Endothelial cell (in vitro differentiated cells): ENCODE measurements around the gene CLCF1. TPM values are rescaled to one million over a fixed set of nuclear protein-coding genes. Genes with fewer than 3 reads are reported as not detected.

Source experiments
- DNase-seq: peaks from one replicate; pipeline ENCODE4 v3.0.0; 2021; ENCODE audit warnings: low spot score
- H3K27ac Mint-ChIP-seq: one replicate; pipeline ENCODE4 v1.8.0; 2021; ENCODE audit warnings: mixed read lengths, inconsistent platforms; ENCODE audit not compliant: unreplicated experiment
- H3K27me3 Mint-ChIP-seq: one replicate; pipeline ENCODE4 v1.8.0; 2021; ENCODE audit warnings: mild to moderate bottlenecking, moderate library complexity, mixed read lengths, inconsistent platforms; ENCODE audit not compliant: unreplicated experiment
- H3K36me3 Mint-ChIP-seq: one replicate; pipeline ENCODE4 v1.8.0; 2021; ENCODE audit warnings: mild to moderate bottlenecking, low read depth, mixed read lengths, inconsistent platforms; ENCODE audit not compliant: unreplicated experiment
- H3K4me1 Mint-ChIP-seq: one replicate; pipeline ENCODE4 v1.8.0; 2021; ENCODE audit warnings: mild to moderate bottlenecking, mixed read lengths, inconsistent platforms; ENCODE audit not compliant: unreplicated experiment
- H3K4me3 Mint-ChIP-seq: one replicate; pipeline ENCODE4 v1.8.0; 2021; ENCODE audit warnings: mild to moderate bottlenecking, mixed read lengths, inconsistent platforms; ENCODE audit not compliant: unreplicated experiment
- H3K9me3 Mint-ChIP-seq: one replicate; pipeline ENCODE4 v1.8.0; 2021; ENCODE audit warnings: mixed read lengths, inconsistent platforms; ENCODE audit not compliant: unreplicated experiment
- CTCF ChIP-seq: fragments of 200-600 bp; sonication (generic); IDR thresholded peaks from one replicate; pipeline ENCODE4 v1.5.0; 2021; ENCODE audit warnings: antibody characterized with exemption; ENCODE audit not compliant: unreplicated experiment
- total RNA-seq: library from RNA; stranded (reverse); fragmentation: NEBNext Ultra II Directional; extraction: Animal tissue kit (Norgen Biotek cat#: 25700); gene quantifications from one replicate; pipeline ENCODE4 v1.2.1, GENCODE V29; 2021; ENCODE audit not compliant: unreplicated experiment

The CLCF1 gene
- total RNA-seq, 1 donor from 2014 or later, result 12.6 TPM

- Mint-ChIP-seq H3K27me3 (peaks cover 22% of the 10 kb centered on the region), H3K9me3 (no peaks in the 10 kb centered on the region), H3K36me3 (peaks cover 2% of the 10 kb centered on the region), H3K4me1 (peaks cover 34% of the 10 kb centered on the region), H3K4me3 (peak overlapping the region; percentile 37), H3K27ac (no peak overlapping the region)
- DNase-seq, result no peak
- TF ChIP-seq CTCF, result no peak
Observed at GRCh38 chr11:67375320-67376055, 2.1 kb upstream of the CLCF1 start.

- no peaks in the 10 kb centered on the region for H3K9me3 Mint-ChIP-seq
- peaks cover 22% of the 10 kb centered on the region for H3K27me3 Mint-ChIP-seq
- H3K36me3 Mint-ChIP-seq, result peaks cover 3% of the 10 kb centered on the region
- no peak for DNase-seq
- H3K27ac Mint-ChIP-seq, result peak overlapping the region; percentile 95
- H3K4me1 Mint-ChIP-seq, result peaks cover 39% of the 10 kb centered on the region
- TF ChIP-seq CTCF, result no peak
- H3K4me3 Mint-ChIP-seq, result peak overlapping the region; percentile 97
Observed at GRCh38 chr11:67374571-67375281, 1.3 kb upstream of the CLCF1 start.

GRCh38 chr11:67373648-67374570 is 511 bp upstream of the CLCF1 start:
- Mint-ChIP-seq H3K27ac (peak overlapping the region; percentile 95), H3K4me1 (peaks cover 40% of the 10 kb centered on the region), H3K27me3 (peaks cover 22% of the 10 kb centered on the region), H3K4me3 (peak overlapping the region; percentile 97), H3K36me3 (peaks cover 9% of the 10 kb centered on the region), H3K9me3 (no peaks in the 10 kb centered on the region)
- DNase-seq, result peak; percentile 85
- peak; percentile 47 for TF ChIP-seq CTCF

- H3K27me3 Mint-ChIP-seq, result peaks cover 19% of the 10 kb centered on the region
Observed at GRCh38 chr11:67372321-67372992, 941 bp downstream of the CLCF1 start.

More at GRCh38 chr11:67372321-67372992, 941 bp downstream of the CLCF1 start:
- no peak overlapping the region for H3K4me3 Mint-ChIP-seq
- H3K36me3 Mint-ChIP-seq, result peaks cover 14% of the 10 kb centered on the region
- H3K9me3 Mint-ChIP-seq, result no peaks in the 10 kb centered on the region
- H3K27ac Mint-ChIP-seq, result no peak overlapping the region
- TF ChIP-seq CTCF, result no peak
- H3K4me1 Mint-ChIP-seq, result peaks cover 45% of the 10 kb centered on the region
- DNase-seq, result no peak
